ENCODE data around the gene CDC42EP2.
"Not testable (repeated sequence)": the region's sequence is repeated elsewhere in the genome, so short reads cannot be mapped to it uniquely, and the experiment has no call there.

The CDC42EP2 gene

GRCh38 chr11:65320386-65321075 is 5.9 kb downstream of the CDC42EP2 start:
- Mint-ChIP-seq H3K9me3 (no peaks in the 10 kb centered on the region), H3K36me3 (ENCODE audit: low read depth) (no peaks in the 10 kb centered on the region), H3K27ac (no peak overlapping the region), H3K4me1 (ENCODE audit: low read depth) (peaks cover 9% of the 10 kb centered on the region), H3K27me3 (ENCODE audit: low read depth) (no peaks in the 10 kb centered on the region), H3K4me3 (no peak overlapping the region)
- no peak for DNase-seq (ENCODE audit: low spot score)

DNA sequence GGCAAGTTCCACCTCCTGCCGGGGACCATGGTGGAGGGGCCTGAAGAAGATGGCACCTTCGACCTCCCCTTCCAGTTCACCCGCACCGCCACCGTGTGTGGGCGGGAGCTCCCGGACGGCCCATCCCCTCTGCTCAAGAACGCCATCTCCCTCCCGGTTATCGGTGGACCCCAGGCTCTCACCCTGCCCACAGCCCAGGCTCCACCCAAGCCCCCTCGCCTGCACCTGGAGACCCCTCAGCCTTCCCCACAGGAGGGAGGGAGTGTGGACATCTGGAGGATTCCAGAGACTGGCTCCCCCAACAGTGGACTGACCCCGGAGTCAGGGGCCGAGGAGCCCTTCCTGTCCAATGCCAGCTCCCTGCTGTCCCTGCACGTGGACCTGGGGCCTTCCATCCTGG is 6.4 kb downstream of the CDC42EP2 start:
- Mint-ChIP-seq H3K4me3 (no peak overlapping the region), H3K4me1 (ENCODE audit: low read depth) (peaks cover 5% of the 10 kb centered on the region), H3K27ac (no peak overlapping the region), H3K27me3 (ENCODE audit: low read depth) (no peaks in the 10 kb centered on the region), H3K36me3 (ENCODE audit: low read depth) (no peaks in the 10 kb centered on the region), H3K9me3 (no peaks in the 10 kb centered on the region)
- no peak for DNase-seq (ENCODE audit: low spot score)

DNA sequence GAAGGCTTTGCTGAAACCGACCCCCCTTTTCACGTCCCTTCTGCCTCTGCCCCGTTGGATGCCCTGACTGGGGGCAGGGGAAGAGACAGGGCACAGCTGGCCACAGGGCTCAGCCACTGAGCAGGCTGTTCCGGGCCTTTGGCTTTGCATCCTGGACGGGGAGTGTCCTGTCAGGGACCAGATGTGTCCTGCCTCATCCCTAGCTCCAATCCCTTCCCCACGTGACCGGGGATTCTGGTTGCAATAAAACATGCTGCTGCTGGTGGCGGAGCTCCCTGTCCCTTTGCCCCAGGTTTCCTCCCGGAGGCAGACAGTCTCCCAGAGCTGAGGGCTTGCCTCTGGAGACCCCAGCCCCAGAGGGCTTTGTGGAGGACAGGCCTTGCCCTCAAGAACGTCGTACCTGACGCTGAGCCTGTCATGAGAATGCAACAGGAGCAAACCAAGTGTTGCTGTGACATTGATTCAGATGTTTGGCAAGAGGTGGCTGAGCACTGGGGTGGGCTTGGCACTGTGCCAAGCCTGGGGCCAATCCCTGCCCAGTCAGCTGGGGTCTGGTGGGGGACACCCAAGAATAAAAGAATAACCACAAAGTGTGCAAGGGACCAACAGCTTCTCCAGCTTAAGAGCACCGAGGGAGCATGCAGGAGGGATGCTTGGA is 7.3 kb downstream of the CDC42EP2 start:
- Mint-ChIP-seq H3K27ac (no peak overlapping the region), H3K4me1 (ENCODE audit: low read depth) (no peaks in the 10 kb centered on the region), H3K27me3 (ENCODE audit: low read depth) (no peaks in the 10 kb centered on the region), H3K4me3 (no peak overlapping the region), H3K9me3 (no peaks in the 10 kb centered on the region), H3K36me3 (ENCODE audit: low read depth) (no peaks in the 10 kb centered on the region)
- DNase-seq (ENCODE audit: low spot score), result no peak

- H3K9me3 Mint-ChIP-seq, result no peaks in the 10 kb centered on the region
- H3K4me3 Mint-ChIP-seq, result no peak overlapping the region
- no peaks in the 10 kb centered on the region for H3K4me1 Mint-ChIP-seq (ENCODE audit: low read depth)
- H3K27ac Mint-ChIP-seq, result no peak overlapping the region
- DNase-seq (ENCODE audit: low spot score), result no peak
- H3K36me3 Mint-ChIP-seq (ENCODE audit: low read depth), result no peaks in the 10 kb centered on the region
- no peaks in the 10 kb centered on the region for H3K27me3 Mint-ChIP-seq (ENCODE audit: low read depth)
Measured at GRCh38 chr11:65323813-65324212, 9.1 kb downstream of the CDC42EP2 start.

- no peaks in the 10 kb centered on the region for H3K9me3 Mint-ChIP-seq
- H3K27me3 Mint-ChIP-seq (ENCODE audit: low read depth), result no peaks in the 10 kb centered on the region
- H3K27ac Mint-ChIP-seq, result no peak overlapping the region
- no peaks in the 10 kb centered on the region for H3K36me3 Mint-ChIP-seq (ENCODE audit: low read depth)
- no peak overlapping the region for H3K4me3 Mint-ChIP-seq
- no peak for DNase-seq (ENCODE audit: low spot score)
- peaks cover 8% of the 10 kb centered on the region for H3K4me1 Mint-ChIP-seq (ENCODE audit: low read depth)
Measured at GRCh38 chr11:65325435-65325834, 10.8 kb downstream of the CDC42EP2 start.

DNA sequence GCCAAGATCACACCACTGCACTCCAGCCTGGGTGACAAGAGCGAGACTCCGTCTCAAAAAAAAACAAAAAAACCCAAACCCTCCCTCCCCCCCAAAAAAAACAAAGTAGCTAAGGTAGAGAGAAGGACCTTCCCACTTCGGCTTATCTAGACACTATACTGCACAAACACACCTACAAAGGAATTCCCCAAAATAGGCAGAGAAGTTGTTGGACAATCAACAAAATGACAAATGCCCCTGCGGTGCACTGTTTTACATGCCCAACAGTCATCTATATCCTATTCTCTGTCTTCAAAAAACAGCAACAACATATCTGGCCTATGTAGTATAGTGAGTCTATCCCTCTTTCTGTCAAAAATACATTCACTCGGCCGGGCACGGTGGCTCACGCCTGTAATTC is 12.4 kb downstream of the CDC42EP2 start:
- H3K4me3 Mint-ChIP-seq, result no peak overlapping the region
- no peaks in the 10 kb centered on the region for H3K36me3 Mint-ChIP-seq (ENCODE audit: low read depth)
- H3K4me1 Mint-ChIP-seq (ENCODE audit: low read depth), result peaks cover 8% of the 10 kb centered on the region
- DNase-seq (ENCODE audit: low spot score), result no peak
- H3K27me3 Mint-ChIP-seq (ENCODE audit: low read depth), result no peaks in the 10 kb centered on the region
- no peaks in the 10 kb centered on the region for H3K9me3 Mint-ChIP-seq
- no peak overlapping the region for H3K27ac Mint-ChIP-seq

DNA sequence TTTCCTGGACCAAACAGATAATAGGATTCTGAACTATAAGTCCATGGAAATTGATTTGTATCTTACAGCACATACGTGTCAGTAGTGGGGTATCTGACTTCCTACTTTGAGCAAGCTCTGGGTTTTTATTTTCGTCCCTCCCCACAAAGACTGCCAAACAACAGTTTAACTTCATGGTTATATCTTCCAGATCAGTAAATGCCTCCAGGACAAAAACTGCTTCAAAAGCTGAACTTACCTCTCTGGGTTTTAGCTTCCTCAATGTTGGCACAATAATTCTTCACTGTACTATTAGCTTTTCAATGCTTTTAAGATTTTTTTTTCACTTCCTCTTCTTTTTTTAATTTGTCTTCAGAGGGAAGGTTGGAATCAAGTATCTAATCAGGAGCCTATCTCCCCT is 14.8 kb downstream of the CDC42EP2 start:
- Mint-ChIP-seq H3K9me3 (no peaks in the 10 kb centered on the region), H3K4me1 (ENCODE audit: low read depth) (peaks cover 8% of the 10 kb centered on the region), H3K27me3 (ENCODE audit: low read depth) (no peaks in the 10 kb centered on the region), H3K36me3 (ENCODE audit: low read depth) (peaks cover 2% of the 10 kb centered on the region), H3K27ac (no peak overlapping the region), H3K4me3 (no peak overlapping the region)
- DNase-seq (ENCODE audit: low spot score), result no peak

- no peaks in the 10 kb centered on the region for H3K27me3 Mint-ChIP-seq (ENCODE audit: low read depth)
- no peaks in the 10 kb centered on the region for H3K9me3 Mint-ChIP-seq
- H3K4me1 Mint-ChIP-seq (ENCODE audit: low read depth), result peaks cover 13% of the 10 kb centered on the region
- no peak overlapping the region for H3K27ac Mint-ChIP-seq
- H3K4me3 Mint-ChIP-seq, result no peak overlapping the region
- DNase-seq (ENCODE audit: low spot score), result peak; percentile 75
- peaks cover 4% of the 10 kb centered on the region for H3K36me3 Mint-ChIP-seq (ENCODE audit: low read depth)
Measured at GRCh38 chr11:65329944-65330403, 15.3 kb downstream of the CDC42EP2 start.

GRCh38 chr11:65330544-65330943 is 15.9 kb downstream of the CDC42EP2 start:
- Mint-ChIP-seq H3K4me3 (no peak overlapping the region), H3K9me3 (no peaks in the 10 kb centered on the region), H3K4me1 (ENCODE audit: low read depth) (peaks cover 19% of the 10 kb centered on the region), H3K27ac (no peak overlapping the region), H3K27me3 (ENCODE audit: low read depth) (no peaks in the 10 kb centered on the region), H3K36me3 (ENCODE audit: low read depth) (peaks cover 9% of the 10 kb centered on the region)
- DNase-seq (ENCODE audit: low spot score), result no peak

GRCh38 chr11:65332591-65332990 is 17.9 kb downstream of the CDC42EP2 start:
- H3K4me3 Mint-ChIP-seq; H3K9me3 Mint-ChIP-seq; H3K27ac Mint-ChIP-seq; H3K27me3 Mint-ChIP-seq (ENCODE audit: low read depth); DNase-seq (ENCODE audit: low spot score): not testable (repeated sequence)
- H3K4me1 Mint-ChIP-seq (ENCODE audit: low read depth), result peaks cover 20% of the 10 kb centered on the region
- peaks cover 10% of the 10 kb centered on the region for H3K36me3 Mint-ChIP-seq (ENCODE audit: low read depth)

DNA sequence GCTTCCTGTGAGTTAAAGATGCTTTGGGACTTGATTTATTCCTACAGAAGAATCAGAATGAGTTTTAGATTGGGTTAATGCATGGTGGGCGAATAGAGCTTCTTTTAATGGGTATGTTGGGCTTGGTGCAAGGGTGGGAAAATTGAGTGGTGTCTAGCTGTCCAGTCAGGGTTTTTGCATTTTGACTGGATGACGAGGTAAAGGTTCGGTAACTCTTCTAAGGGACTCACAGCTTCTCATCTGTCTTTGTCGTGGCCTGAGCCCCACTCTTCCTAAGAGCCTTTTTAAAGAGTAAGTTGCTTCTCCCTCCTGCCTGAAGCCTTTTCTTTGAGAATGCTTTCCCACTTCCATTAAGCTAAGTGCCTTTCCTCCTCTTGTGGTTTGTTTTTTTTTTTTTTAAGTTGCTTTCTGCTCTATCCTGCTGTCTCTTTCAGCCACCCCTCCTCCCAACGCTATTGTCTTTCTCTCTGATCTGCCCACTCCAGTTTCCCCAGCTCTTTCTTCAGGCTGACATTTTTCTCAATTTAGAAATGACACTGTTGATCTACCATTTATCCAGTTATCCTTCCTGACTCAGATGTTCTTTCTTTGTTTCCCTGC is 20.1 kb downstream of the CDC42EP2 start:
- Mint-ChIP-seq H3K36me3 (ENCODE audit: low read depth) (peaks cover 19% of the 10 kb centered on the region), H3K4me3 (peak overlapping the region; percentile 90), H3K27ac (peak overlapping the region; percentile 85), H3K27me3 (ENCODE audit: low read depth) (no peaks in the 10 kb centered on the region), H3K9me3 (no peaks in the 10 kb centered on the region), H3K4me1 (ENCODE audit: low read depth) (peaks cover 25% of the 10 kb centered on the region)
- no peak for DNase-seq (ENCODE audit: low spot score)

DNA sequence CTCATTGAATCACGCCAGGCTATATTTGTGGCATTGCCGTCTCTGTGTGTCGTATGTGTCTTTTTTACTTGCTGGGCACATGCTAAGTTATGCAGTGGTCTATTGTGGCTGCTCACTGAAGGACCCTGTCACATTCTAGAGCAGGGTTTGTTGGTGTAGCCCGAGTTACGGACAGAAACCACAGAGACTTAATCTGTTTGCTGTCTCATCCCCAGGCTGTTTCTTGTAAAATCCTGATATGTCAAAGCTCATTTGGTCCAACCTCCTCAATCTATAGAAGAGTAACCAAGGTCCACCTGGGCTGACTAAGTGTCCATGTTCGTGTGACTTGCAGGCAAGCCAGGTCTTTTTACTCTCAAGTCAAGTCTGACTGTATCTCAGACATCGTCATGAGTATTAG is 24.0 kb downstream of the CDC42EP2 start:
- no peak overlapping the region for H3K27ac Mint-ChIP-seq
- H3K36me3 Mint-ChIP-seq (ENCODE audit: low read depth), result peaks cover 37% of the 10 kb centered on the region
- H3K4me3 Mint-ChIP-seq, result no peak overlapping the region
- no peaks in the 10 kb centered on the region for H3K9me3 Mint-ChIP-seq
- no peak for DNase-seq (ENCODE audit: low spot score)
- H3K4me1 Mint-ChIP-seq (ENCODE audit: low read depth), result peaks cover 23% of the 10 kb centered on the region
- H3K27me3 Mint-ChIP-seq (ENCODE audit: low read depth), result no peaks in the 10 kb centered on the region

GRCh38 chr11:65340226-65340625 is 25.6 kb downstream of the CDC42EP2 start:
- Mint-ChIP-seq H3K27me3 (ENCODE audit: low read depth) (no peaks in the 10 kb centered on the region), H3K27ac (no peak overlapping the region), H3K9me3 (no peaks in the 10 kb centered on the region), H3K4me1 (ENCODE audit: low read depth) (peaks cover 17% of the 10 kb centered on the region), H3K36me3 (ENCODE audit: low read depth) (peaks cover 43% of the 10 kb centered on the region), H3K4me3 (no peak overlapping the region)
- DNase-seq (ENCODE audit: low spot score), result no peak

DNA sequence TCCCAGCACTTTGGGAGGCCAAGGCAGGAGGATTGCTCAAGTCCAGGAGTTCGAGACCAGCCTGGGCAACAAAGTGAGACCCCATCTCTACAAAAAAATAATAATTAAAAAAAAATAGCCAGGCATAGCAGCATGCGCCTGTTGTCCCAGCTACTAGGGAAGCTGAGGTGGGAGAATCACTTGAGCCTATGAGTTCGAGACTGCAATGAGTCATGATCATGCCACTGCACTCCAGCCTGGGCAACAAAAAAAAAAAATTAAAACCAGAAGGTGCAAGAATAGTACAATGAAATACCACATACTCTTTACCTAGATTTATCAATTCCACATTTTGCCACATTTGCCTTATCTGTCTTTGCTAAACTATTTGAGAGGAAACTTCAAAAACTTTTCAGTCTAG is 27.2 kb downstream of the CDC42EP2 start:
- no peak for DNase-seq (ENCODE audit: low spot score)
- H3K27me3 Mint-ChIP-seq (ENCODE audit: low read depth), result no peaks in the 10 kb centered on the region
- no peak overlapping the region for H3K4me3 Mint-ChIP-seq
- peaks cover 12% of the 10 kb centered on the region for H3K4me1 Mint-ChIP-seq (ENCODE audit: low read depth)
- peaks cover 52% of the 10 kb centered on the region for H3K36me3 Mint-ChIP-seq (ENCODE audit: low read depth)
- no peak overlapping the region for H3K27ac Mint-ChIP-seq
- H3K9me3 Mint-ChIP-seq, result no peaks in the 10 kb centered on the region
